ENCODE results near the gene VASP. TPM values are rescaled to one million over a fixed set of nuclear protein-coding genes. Genes with fewer than 3 reads are reported as not detected.

The VASP gene
- total RNA-seq, 6 experiments from 2014 or later = 179 to 199 (median 185) TPM

GRCh38 chr19:45554481-45554880 is 47.2 kb downstream of the VASP start:
- Mint-ChIP-seq H3K36me3 (ENCODE audit: low read depth) (peaks cover 5% of the 10 kb centered on the region; the same call in 1 of the 2 replicates), H3K27ac (no peak overlapping the region), H3K4me1 (ENCODE audit: low read depth) (no peaks in the 10 kb centered on the region), H3K4me3 (no peak overlapping the region), H3K27me3 (ENCODE audit: insufficient read depth) (no peaks in the 10 kb centered on the region; the same call in 1 of the 2 replicates), H3K9me3 (no peaks in the 10 kb centered on the region)
- TF ChIP-seq CTCF (IDR thresholded peaks at IDR 0.05) = no peak
- no peak for DNase-seq

- Mint-ChIP-seq H3K9me3 (no peaks in the 10 kb centered on the region), H3K4me1 (ENCODE audit: low read depth) (no peaks in the 10 kb centered on the region), H3K4me3 (no peak overlapping the region), H3K27ac (no peak overlapping the region), H3K36me3 (ENCODE audit: low read depth) (peaks cover 5% of the 10 kb centered on the region; the same call in 1 of the 2 replicates), H3K27me3 (ENCODE audit: insufficient read depth) (no peaks in the 10 kb centered on the region; the same call in 1 of the 2 replicates)
- TF ChIP-seq CTCF (IDR thresholded peaks at IDR 0.05) = no peak
- no peak for DNase-seq
These were observed 49.6 kb downstream of the VASP start for GRCh38 chr19:45556835-45557234.

- Mint-ChIP-seq H3K27me3 (ENCODE audit: insufficient read depth) (no peaks in the 10 kb centered on the region; the same call in 1 of the 2 replicates), H3K9me3 (no peaks in the 10 kb centered on the region), H3K4me3 (no peak overlapping the region), H3K27ac (no peak overlapping the region), H3K4me1 (ENCODE audit: low read depth) (peaks cover 6% of the 10 kb centered on the region; the same call in 1 of the 2 replicates), H3K36me3 (ENCODE audit: low read depth) (no peaks in the 10 kb centered on the region)
- no peak for DNase-seq
- peak; percentile 78 for TF ChIP-seq CTCF (IDR thresholded peaks at IDR 0.05)
These were observed 51.2 kb downstream of the VASP start for GRCh38 chr19:45558399-45558878.

GRCh38 chr19:45560038-45560437 is 52.8 kb downstream of the VASP start:
- Mint-ChIP-seq H3K4me3 (no peak overlapping the region), H3K27me3 (ENCODE audit: insufficient read depth) (no peaks in the 10 kb centered on the region; the same call in 1 of the 2 replicates), H3K9me3 (no peaks in the 10 kb centered on the region)

GRCh38 chr19:45560686-45561085 is 53.4 kb downstream of the VASP start:
- H3K27ac Mint-ChIP-seq = 0 out of 2 replicates have a peak overlapping the region, but pooled peaks have one; percentile 32
- no peak for DNase-seq
- H3K9me3 Mint-ChIP-seq = no peaks in the 10 kb centered on the region
- no peaks in the 10 kb centered on the region; the same call in 1 of the 2 replicates for H3K27me3 Mint-ChIP-seq (ENCODE audit: insufficient read depth)
- no peak overlapping the region for H3K4me3 Mint-ChIP-seq
- H3K4me1 Mint-ChIP-seq (ENCODE audit: low read depth) = peaks cover 6% of the 10 kb centered on the region; the same call in 1 of the 2 replicates
- TF ChIP-seq CTCF (IDR thresholded peaks at IDR 0.05) = no peak
- H3K36me3 Mint-ChIP-seq (ENCODE audit: low read depth) = no peaks in the 10 kb centered on the region

More at GRCh38 chr19:45560038-45560437, 52.8 kb downstream of the VASP start:
- no peak for TF ChIP-seq CTCF (IDR thresholded peaks at IDR 0.05)
- Mint-ChIP-seq H3K27ac (no peak overlapping the region), H3K36me3 (ENCODE audit: low read depth) (no peaks in the 10 kb centered on the region), H3K4me1 (ENCODE audit: low read depth) (peaks cover 6% of the 10 kb centered on the region; the same call in 1 of the 2 replicates)
- DNase-seq = no peak
